NCI-H187 (cell line): ENCODE data around the gene LAMA3.

Experiments used
- DNase-seq, 2 experiments: peaks; one replicate each; lab custom pipeline; 2025; lab: John Stamatoyannopoulos, UW

LAMA3 gene

GRCh38 chr18:23876921-23877320 is 187.7 kb downstream of the LAMA3 start:
- DNase-seq = no peak

- no peak for DNase-seq
Observed at GRCh38 chr18:23877371-23877770, 188.1 kb downstream of the LAMA3 start.

GRCh38 chr18:23878336-23878900 is 189.2 kb downstream of the LAMA3 start:
- no peak for DNase-seq

- no peak for DNase-seq
Observed at GRCh38 chr18:23879126-23879525, 189.9 kb downstream of the LAMA3 start.

- no peak for DNase-seq
Observed at GRCh38 chr18:23879544-23879943, 190.3 kb downstream of the LAMA3 start.

GRCh38 chr18:23879966-23880565 is 190.8 kb downstream of the LAMA3 start:
- DNase-seq = no peak

GRCh38 chr18:23880931-23881617 is 191.8 kb downstream of the LAMA3 start:
- DNase-seq = no peak

GRCh38 chr18:23881778-23882177 is 192.5 kb downstream of the LAMA3 start:
- DNase-seq = peak in 1 of 2 experiments; percentile 2

GRCh38 chr18:23882616-23883276 is 193.5 kb downstream of the LAMA3 start:
- no peak for DNase-seq

- DNase-seq = no peak
Observed at GRCh38 chr18:23883277-23883790, 194.1 kb downstream of the LAMA3 start.

GRCh38 chr18:23884681-23885375 is 195.6 kb downstream of the LAMA3 start:
- DNase-seq = no peak

GRCh38 chr18:23885750-23886149 is 196.5 kb downstream of the LAMA3 start:
- DNase-seq = no peak

- DNase-seq = peak; percentile 9 to 44
Observed at GRCh38 chr18:23887035-23887434, 197.8 kb downstream of the LAMA3 start.

GRCh38 chr18:23887493-23887892 is 198.2 kb downstream of the LAMA3 start:
- DNase-seq = peak in 1 of 2 experiments; percentile 7

GRCh38 chr18:23888881-23889280 is 199.6 kb downstream of the LAMA3 start:
- DNase-seq = no peak

- DNase-seq = no peak
Observed at GRCh38 chr18:23889907-23890306, 200.7 kb downstream of the LAMA3 start.

- DNase-seq = no peak
Observed at GRCh38 chr18:23890589-23890988, 201.3 kb downstream of the LAMA3 start.

- no peak for DNase-seq
Observed at GRCh38 chr18:23893653-23894052, 204.4 kb downstream of the LAMA3 start.

GRCh38 chr18:23894661-23895175 is 205.5 kb downstream of the LAMA3 start:
- DNase-seq = no peak

GRCh38 chr18:23897291-23897690 is 208.0 kb downstream of the LAMA3 start:
- DNase-seq = no peak

GRCh38 chr18:23897733-23898132 is 208.5 kb downstream of the LAMA3 start:
- no peak for DNase-seq

- no peak for DNase-seq
Observed at GRCh38 chr18:23900994-23901393, 211.7 kb downstream of the LAMA3 start.
